SU-DHL-6 (cell line): Measurements from ENCODE around the gene MRPL55.

ENCODE experiments used
- CTCF ChIP-seq: fragments of 200-600 bp; sonication (generic); IDR thresholded peaks from one replicate; pipeline ENCODE4 v1.5.1; 2017; ENCODE audit warnings: antibody characterized with exemption, mild to moderate bottlenecking, low read length, moderate library complexity; ENCODE audit not compliant: insufficient read depth, poor library complexity, severe bottlenecking
- EZH2phosphoT487 ChIP-seq: fragments of 200-600 bp; sonication (generic), shearing (Covaris generic); conservative IDR thresholded peaks from 2 replicates; pipeline ENCODE4 v1.6.1; 2018; ENCODE audit warnings: mild to moderate bottlenecking, antibody characterized with exemption, low read length, moderate library complexity, mixed read lengths

GRCh38 chr1:228063251-228064191, 45.6 kb downstream of the MRPL55 start:
- TF ChIP-seq CTCF (no peak), EZH2phosphoT487 (no peak)
